Upper lobe of left lung (tissue), 6 donors: ENCODE data around the gene RHBDD2. TPM values are rescaled to one million over a fixed set of nuclear protein-coding genes. Genes with fewer than 3 reads are reported as not detected.

Experiments
- ATAC-seq, 2 donors: fragments of 200-7000 bp; cut with Tn5 transposase; one replicate each; pipeline ENCODE4 v1.9.1; 2022; ENCODE audit warnings: mild to moderate bottlenecking in 2 of 2, moderate library complexity in 2 of 2; ENCODE audit not compliant: low FRiP score in 2 of 2
- DNase-seq, 2 donors: peaks; one replicate each; pipeline ENCODE4 v3.0.0-alpha.2; 2019 to 2020
- H3K27ac ChIP-seq, 4 donors: fragments of 200-600 bp; sonication (generic); one replicate each; pipeline ENCODE4 v1.5.1; 2016 to 2019
- H3K27me3 ChIP-seq, 4 donors: fragments of 200-600 bp; sonication (generic); one replicate each; pipeline ENCODE4 v1.5.1; 2017 to 2019
- H3K36me3 ChIP-seq, 4 donors: fragments of 200-600 bp; sonication (generic); one replicate each; pipeline ENCODE4 v1.5.1; 2016 to 2019
- H3K4me1 ChIP-seq, 4 donors: fragments of 200-600 bp; sonication (generic); one replicate each; pipeline ENCODE4 v1.5.1; 2018 to 2019
- H3K4me3 ChIP-seq, 4 donors: fragments of 200-600 bp; sonication (generic); one replicate each; pipeline ENCODE4 v1.5.1; 2017 to 2019; ENCODE audit warnings: mild to moderate bottlenecking in 2 of 4, moderate library complexity in 1 of 4
- H3K9me3 ChIP-seq, 4 donors: fragments of 200-600 bp; sonication (generic); one replicate each; pipeline ENCODE4 v1.5.1; 2018 to 2019
- EP300 ChIP-seq, 4 donors: sonication (generic); formaldehyde crosslinking; IDR thresholded peaks; one replicate each; pipeline ENCODE4 v1.5.1; 2017; ENCODE audit warnings: antibody characterized with exemption in 4 of 4, control low read depth in 2 of 4
- POLR2A ChIP-seq, 4 donors: fragments of 450-650 bp; IDR thresholded peaks; one replicate each; pipeline ENCODE4 v1.5.1; 2016 to 2017; ENCODE audit warnings: antibody characterized with exemption in 4 of 4, mild to moderate bottlenecking in 2 of 4
- POLR2AphosphoS5 ChIP-seq, 2 donors: sonication (generic); formaldehyde crosslinking; IDR thresholded peaks; one replicate each; pipeline ENCODE4 v1.5.1; 2017; ENCODE audit warnings: antibody characterized with exemption in 2 of 2
- WGBS, 2 donors: methylation state at CpG; one replicate each; pipeline ENCODE4 v1.1.5; 2017 to 2018; 5-methylcytosine and 5-hydroxymethylcytosine counted together
- total RNA-seq, 6 donors: library from RNA; depleted of rRNA in 4 of 6; stranded (reverse); fragments of >200 nt in 4 of 6; gene quantifications; one replicate each; pipeline versions ENCODE4 v1.1.0 to v1.2.1, GENCODE V29; 2016 to 2021
- TF ChIP-seq, protein P1 (sequence below), 6 experiments: fragments of 450-650 bp in 4 of 6; fragments of 200-600 bp in 2 of 6; sonication (generic) in 2 of 6; IDR thresholded peaks; one replicate each; pipeline ENCODE4 v1.5.1; 2016 to 2019; ENCODE audit warnings: antibody characterized with exemption in 6 of 6
- donor health status: DM: no; HTN: no; CAD: no; lungs with moderate emphysema.
- donor health status: DM: no; HTN: yes; CAD: no; lungs with severe emphysema.

Gene RHBDD2
- total RNA-seq, 6 donors from 2014 or later: 35.6 to 132 (median 82.5) TPM

- peaks cover 5 to 50% (median 20%) of the 10 kb centered on the region in 4 donors for H3K4me1 ChIP-seq
- no peaks in the 10 kb centered on the region for H3K27me3 ChIP-seq
- peak overlapping the region; percentile 73 to 82 (median 82) for H3K27ac ChIP-seq
- H3K4me3 ChIP-seq: no peak overlapping the region
- DNase-seq (no peak), ATAC-seq (no peak)
- TF ChIP-seq POLR2A (IDR thresholded peaks at IDR 0.05) (no peak), POLR2AphosphoS5 (IDR thresholded peaks at IDR 0.05) (no peak), EP300 (IDR thresholded peaks at IDR 0.05) (no peak)
- TF ChIP-seq, protein P1, sequence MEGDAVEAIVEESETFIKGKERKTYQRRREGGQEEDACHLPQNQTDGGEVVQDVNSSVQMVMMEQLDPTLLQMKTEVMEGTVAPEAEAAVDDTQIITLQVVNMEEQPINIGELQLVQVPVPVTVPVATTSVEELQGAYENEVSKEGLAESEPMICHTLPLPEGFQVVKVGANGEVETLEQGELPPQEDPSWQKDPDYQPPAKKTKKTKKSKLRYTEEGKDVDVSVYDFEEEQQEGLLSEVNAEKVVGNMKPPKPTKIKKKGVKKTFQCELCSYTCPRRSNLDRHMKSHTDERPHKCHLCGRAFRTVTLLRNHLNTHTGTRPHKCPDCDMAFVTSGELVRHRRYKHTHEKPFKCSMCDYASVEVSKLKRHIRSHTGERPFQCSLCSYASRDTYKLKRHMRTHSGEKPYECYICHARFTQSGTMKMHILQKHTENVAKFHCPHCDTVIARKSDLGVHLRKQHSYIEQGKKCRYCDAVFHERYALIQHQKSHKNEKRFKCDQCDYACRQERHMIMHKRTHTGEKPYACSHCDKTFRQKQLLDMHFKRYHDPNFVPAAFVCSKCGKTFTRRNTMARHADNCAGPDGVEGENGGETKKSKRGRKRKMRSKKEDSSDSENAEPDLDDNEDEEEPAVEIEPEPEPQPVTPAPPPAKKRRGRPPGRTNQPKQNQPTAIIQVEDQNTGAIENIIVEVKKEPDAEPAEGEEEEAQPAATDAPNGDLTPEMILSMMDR (IDR thresholded peaks at IDR 0.05): no peak
- 88 to 89% methylated on average over 7 of the region's 7 CpGs for WGBS, 2 donors
- no peaks in the 10 kb centered on the region for H3K9me3 ChIP-seq
- H3K36me3 ChIP-seq: peaks cover 0 to 25% (median 11%) of the 10 kb centered on the region in 4 donors
Measured at GRCh38 chr7:75891815-75892411, 13.1 kb downstream of the RHBDD2 start.

DNA sequence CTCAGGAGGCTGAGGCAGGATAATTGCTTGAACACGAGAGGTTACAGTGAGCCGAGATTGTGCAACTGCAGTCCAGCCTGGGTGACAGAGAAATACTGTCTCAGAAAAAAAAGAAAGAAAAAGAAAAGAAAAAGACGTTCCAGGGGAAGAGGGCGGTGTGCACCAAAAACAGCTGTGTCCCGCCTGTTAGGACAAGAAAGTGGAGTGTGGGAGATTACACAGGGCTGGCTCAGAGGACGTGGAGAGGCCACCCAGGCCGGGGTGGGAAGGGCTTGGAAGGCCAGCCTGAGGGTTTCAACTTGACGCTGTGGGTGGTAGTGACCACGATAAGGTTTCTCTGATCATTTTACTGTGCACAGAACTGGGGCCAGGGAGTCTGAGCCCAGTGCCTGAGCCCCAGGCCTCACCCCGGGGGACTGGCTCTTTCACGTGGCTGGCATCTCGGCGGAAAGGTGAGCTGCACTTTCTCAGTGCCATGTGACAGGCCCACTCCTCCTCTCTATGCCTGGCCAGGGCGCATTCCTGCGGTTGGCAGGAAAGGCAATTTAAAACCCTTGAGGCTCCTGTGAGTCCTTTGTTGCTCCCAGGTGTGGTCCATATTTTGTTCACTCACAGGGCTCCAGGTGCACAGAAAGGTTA lies 13.9 kb downstream of the RHBDD2 start:
- TF ChIP-seq POLR2AphosphoS5 (IDR thresholded peaks at IDR 0.05): peak; percentile 43 to 69
- TF ChIP-seq, protein P1 (IDR thresholded peaks at IDR 0.05): no peak
- TF ChIP-seq POLR2A (IDR thresholded peaks at IDR 0.05): peak in 2 of 4 donors; percentile 13 to 68
- TF ChIP-seq EP300 (IDR thresholded peaks at IDR 0.05): peak in 2 of 4 donors; percentile 7 to 78
- Histone ChIP-seq H3K27me3 (no peaks in the 10 kb centered on the region), H3K9me3 (no peaks in the 10 kb centered on the region), H3K27ac (peak overlapping the region; percentile 73 to 82 (median 82)), H3K4me3 (no peak overlapping the region), H3K36me3 (peaks cover 0 to 17% (median 8%) of the 10 kb centered on the region in 4 donors), H3K4me1 (peaks cover 5 to 50% (median 20%) of the 10 kb centered on the region in 4 donors)
- 50 to 58% methylated on average over 11 to 15 of the region's 15 CpGs for WGBS, 2 donors
- peak; percentile 90 to 92 for ATAC-seq
- peak in 1 of 2 donors; percentile 90 for DNase-seq

DNA sequence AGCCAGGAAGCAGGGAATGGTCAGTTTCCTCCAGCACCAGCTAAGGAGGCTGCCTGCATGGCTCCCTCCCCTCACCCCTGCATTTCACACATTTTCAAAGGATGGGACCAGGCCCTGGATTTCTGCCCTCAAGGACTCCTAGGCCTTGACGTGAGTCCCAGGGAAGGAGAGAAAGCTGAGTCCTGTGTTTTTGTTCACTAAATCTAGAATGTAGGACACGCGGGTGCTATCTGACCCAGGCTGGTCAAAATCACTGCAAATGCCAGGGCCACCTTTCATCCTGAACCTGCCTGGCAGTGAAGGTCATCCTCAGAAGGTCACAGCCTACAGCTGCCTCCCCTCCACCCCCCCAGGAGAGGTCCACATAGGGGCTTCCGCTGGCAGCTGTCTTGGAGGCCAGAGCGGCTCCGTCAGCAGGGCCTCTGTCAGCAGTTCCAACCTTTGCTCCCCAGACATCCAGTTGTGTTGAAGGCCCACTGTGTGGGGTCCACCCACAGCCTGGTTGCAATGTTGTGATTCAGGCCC lies 18.0 kb downstream of the RHBDD2 start:
- WGBS, 2 donors: 91 to 95% methylated on average over 4 to 5 of the region's 6 CpGs

GRCh38 chr7:75900617-75901315 lies 21.9 kb downstream of the RHBDD2 start:
- Histone ChIP-seq H3K4me1 (peaks cover 3 to 7% (median 5%) of the 10 kb centered on the region in 4 donors), H3K9me3 (no peaks in the 10 kb centered on the region), H3K27ac (no peak overlapping the region), H3K4me3 (no peak overlapping the region), H3K27me3 (no peaks in the 10 kb centered on the region), H3K36me3 (no peaks in the 10 kb centered on the region)
- TF ChIP-seq EP300 (IDR thresholded peaks at IDR 0.05): no peak
- no peak for TF ChIP-seq POLR2A (IDR thresholded peaks at IDR 0.05)
- no peak for TF ChIP-seq POLR2AphosphoS5 (IDR thresholded peaks at IDR 0.05)
- TF ChIP-seq, protein P1 (IDR thresholded peaks at IDR 0.05): no peak
- 87 to 96% methylated on average over 9 of the region's 9 CpGs for WGBS, 2 donors
- ATAC-seq (no peak), DNase-seq (no peak)

More for the DNA sequence above, 18.0 kb downstream of the RHBDD2 start:
- H3K9me3 ChIP-seq: no peaks in the 10 kb centered on the region
- no peaks in the 10 kb centered on the region for H3K36me3 ChIP-seq
- H3K27ac ChIP-seq: no peak overlapping the region
- no peak overlapping the region for H3K4me3 ChIP-seq
- peaks cover 5 to 20% (median 13%) of the 10 kb centered on the region in 4 donors for H3K4me1 ChIP-seq
- TF ChIP-seq EP300 (IDR thresholded peaks at IDR 0.05): no peak
- TF ChIP-seq, protein P1 (IDR thresholded peaks at IDR 0.05): no peak
- TF ChIP-seq POLR2AphosphoS5 (IDR thresholded peaks at IDR 0.05): no peak
- no peaks in the 10 kb centered on the region for H3K27me3 ChIP-seq
- DNase-seq (no peak), ATAC-seq (no peak)
